Stimulated activated memory B cell treated with anti-CD40 and anti-IgM and Interleukin-4, amounts not matched to agents 10 μg/mL and 1 μg/mL and 100 μg/mL, for 72 hours (primary cell): ENCODE results near the gene COX6A1.
"Not testable (repeated sequence)": the region's sequence is repeated elsewhere in the genome, so short reads cannot be mapped to it uniquely, and the experiment has no call there.

Experiments used
- ATAC-seq: fragments of 150-1000 bp; cut with Tn5 transposase; 2 replicates; pipeline ENCODE4 v1.10.0; 2021
- H3K27ac Mint-ChIP-seq: one replicate; pipeline ENCODE4 v1.8.0; 2022; ENCODE audit warnings: mild to moderate bottlenecking, mixed read lengths
- H3K27me3 Mint-ChIP-seq: one replicate; pipeline ENCODE4 v1.8.0; 2022; ENCODE audit warnings: mixed read lengths
- H3K36me3 Mint-ChIP-seq: one replicate; pipeline ENCODE4 v1.8.0; 2022; ENCODE audit warnings: mixed read lengths
- H3K4me1 Mint-ChIP-seq: one replicate; pipeline ENCODE4 v1.8.0; 2022; ENCODE audit warnings: mixed read lengths
- H3K4me3 Mint-ChIP-seq: one replicate; pipeline ENCODE4 v1.8.0; 2022; ENCODE audit warnings: mild to moderate bottlenecking, moderate library complexity, mixed read lengths
- H3K9me3 Mint-ChIP-seq: one replicate; pipeline ENCODE4 v1.8.0; 2022; ENCODE audit warnings: mixed read lengths

Gene COX6A1

GRCh38 chr12:120416490-120417216 is 21.3 kb upstream of the COX6A1 start:
- H3K4me3 Mint-ChIP-seq, result no peak overlapping the region
- H3K4me1 Mint-ChIP-seq, result no peaks in the 10 kb centered on the region
- no peak overlapping the region for H3K27ac Mint-ChIP-seq
- H3K36me3 Mint-ChIP-seq, result no peaks in the 10 kb centered on the region
- no peaks in the 10 kb centered on the region for H3K9me3 Mint-ChIP-seq
- ATAC-seq, result no peak
- peaks cover 48% of the 10 kb centered on the region for H3K27me3 Mint-ChIP-seq

GRCh38 chr12:120417917-120418580 is 19.9 kb upstream of the COX6A1 start:
- H3K9me3 Mint-ChIP-seq, result no peaks in the 10 kb centered on the region
- no peak overlapping the region for H3K27ac Mint-ChIP-seq
- no peaks in the 10 kb centered on the region for H3K36me3 Mint-ChIP-seq
- peaks cover 36% of the 10 kb centered on the region for H3K27me3 Mint-ChIP-seq
- no peak overlapping the region for H3K4me3 Mint-ChIP-seq
- no peak for ATAC-seq
- H3K4me1 Mint-ChIP-seq, result peaks cover 2% of the 10 kb centered on the region

- ATAC-seq, result no peak
- no peaks in the 10 kb centered on the region for H3K36me3 Mint-ChIP-seq
- H3K27me3 Mint-ChIP-seq, result peaks cover 12% of the 10 kb centered on the region
- no peak overlapping the region for H3K27ac Mint-ChIP-seq
- no peaks in the 10 kb centered on the region for H3K9me3 Mint-ChIP-seq
- H3K4me3 Mint-ChIP-seq, result no peak overlapping the region
- peaks cover 7% of the 10 kb centered on the region for H3K4me1 Mint-ChIP-seq
These were observed 16.2 kb upstream of the COX6A1 start for GRCh38 chr12:120421701-120422100.

- peaks cover 7% of the 10 kb centered on the region for H3K4me1 Mint-ChIP-seq
- H3K27ac Mint-ChIP-seq, result no peak overlapping the region
- no peaks in the 10 kb centered on the region for H3K27me3 Mint-ChIP-seq
- no peaks in the 10 kb centered on the region for H3K36me3 Mint-ChIP-seq
- no peak overlapping the region for H3K4me3 Mint-ChIP-seq
- no peak for ATAC-seq
- H3K9me3 Mint-ChIP-seq, result no peaks in the 10 kb centered on the region
These were observed 14.9 kb upstream of the COX6A1 start for GRCh38 chr12:120422892-120423456.

GRCh38 chr12:120425797-120426196 is 12.1 kb upstream of the COX6A1 start:
- Mint-ChIP-seq H3K4me3 (no peak overlapping the region), H3K27ac (no peak overlapping the region), H3K36me3 (no peaks in the 10 kb centered on the region), H3K9me3 (no peaks in the 10 kb centered on the region), H3K27me3 (peaks cover 24% of the 10 kb centered on the region), H3K4me1 (peaks cover 13% of the 10 kb centered on the region)
- no peak for ATAC-seq

- H3K4me1 Mint-ChIP-seq, result peaks cover 13% of the 10 kb centered on the region
- no peaks in the 10 kb centered on the region for H3K9me3 Mint-ChIP-seq
- H3K4me3 Mint-ChIP-seq, result no peak overlapping the region
- ATAC-seq, result no peak
- no peaks in the 10 kb centered on the region for H3K36me3 Mint-ChIP-seq
- peaks cover 24% of the 10 kb centered on the region for H3K27me3 Mint-ChIP-seq
- H3K27ac Mint-ChIP-seq, result no peak overlapping the region
These were observed 9.2 kb upstream of the COX6A1 start for GRCh38 chr12:120428597-120429229.

- Mint-ChIP-seq H3K4me3 (no peak overlapping the region), H3K4me1 (peaks cover 13% of the 10 kb centered on the region), H3K27me3 (peaks cover 24% of the 10 kb centered on the region), H3K36me3 (no peaks in the 10 kb centered on the region), H3K27ac (no peak overlapping the region), H3K9me3 (no peaks in the 10 kb centered on the region)
- no peak for ATAC-seq
These were observed 8.5 kb upstream of the COX6A1 start for GRCh38 chr12:120429368-120429767.

- H3K27ac Mint-ChIP-seq, result no peak overlapping the region
- H3K9me3 Mint-ChIP-seq, result no peaks in the 10 kb centered on the region
- no peak overlapping the region for H3K4me3 Mint-ChIP-seq
- H3K36me3 Mint-ChIP-seq, result peaks cover under 1% of the 10 kb centered on the region
- H3K27me3 Mint-ChIP-seq, result peaks cover 24% of the 10 kb centered on the region
- H3K4me1 Mint-ChIP-seq, result peaks cover 13% of the 10 kb centered on the region
- ATAC-seq, result no peak
These were observed 5.0 kb upstream of the COX6A1 start for GRCh38 chr12:120432772-120433525.

- Mint-ChIP-seq H3K4me1 (peaks cover 25% of the 10 kb centered on the region), H3K36me3 (peaks cover 8% of the 10 kb centered on the region)
These were observed 734 bp downstream of the COX6A1 start for GRCh38 chr12:120438495-120439198.

GRCh38 chr12:120439646-120440247 is 1.8 kb downstream of the COX6A1 start:
- Mint-ChIP-seq H3K27ac (no peak overlapping the region), H3K36me3 (peaks cover 8% of the 10 kb centered on the region), H3K4me3 (peak overlapping the region; percentile 48), H3K4me1 (peaks cover 26% of the 10 kb centered on the region), H3K9me3 (no peaks in the 10 kb centered on the region), H3K27me3 (no peaks in the 10 kb centered on the region)
- ATAC-seq, result peak; percentile 61

More at GRCh38 chr12:120438495-120439198, 734 bp downstream of the COX6A1 start:
- Mint-ChIP-seq H3K9me3 (no peaks in the 10 kb centered on the region), H3K4me3 (peak overlapping the region; percentile 95), H3K27ac (peak overlapping the region; percentile 86), H3K27me3 (no peaks in the 10 kb centered on the region)
- peak; percentile 1 for ATAC-seq

GRCh38 chr12:120444676-120445075 is 6.8 kb downstream of the COX6A1 start:
- H3K27me3 Mint-ChIP-seq, result no peaks in the 10 kb centered on the region
- H3K27ac Mint-ChIP-seq, result peak overlapping the region; percentile 92

GRCh38 chr12:120445911-120446843 is 8.3 kb downstream of the COX6A1 start, which contains the start of the genes GATC and TRIAP1:
GATC (plus strand) TSS chr12:120446444; CDS start chr12:120446481, 37 bp downstream.
TRIAP1 (minus strand) TSS chr12:120446384; CDS start chr12:120446372, 12 bp downstream.
- Mint-ChIP-seq H3K9me3 (no peaks in the 10 kb centered on the region), H3K4me1 (peaks cover 30% of the 10 kb centered on the region), H3K4me3 (peak within 1 kb of the TSS; percentile 86), H3K36me3 (no peaks in the 10 kb centered on the region), H3K27me3 (no peaks in the 10 kb centered on the region), H3K27ac (peak within 1 kb of the TSS; percentile 92)
- peak; percentile 99 for ATAC-seq

More at GRCh38 chr12:120444676-120445075, 6.8 kb downstream of the COX6A1 start:
- Mint-ChIP-seq H3K9me3 (no peaks in the 10 kb centered on the region), H3K36me3 (no peaks in the 10 kb centered on the region), H3K4me3 (peak overlapping the region; percentile 86), H3K4me1 (peaks cover 39% of the 10 kb centered on the region)
- ATAC-seq, result no peak

- not testable (repeated sequence) for ATAC-seq, H3K36me3 Mint-ChIP-seq, H3K27me3 Mint-ChIP-seq, H3K9me3 Mint-ChIP-seq
- Mint-ChIP-seq H3K4me1 (peaks cover 30% of the 10 kb centered on the region), H3K27ac (peak overlapping the region; percentile 92), H3K4me3 (peak overlapping the region; percentile 86)
These were observed 8.9 kb downstream of the COX6A1 start for GRCh38 chr12:120446844-120447178.
